Lower leg skin (tissue), 4 donors: ENCODE data around the gene PLXNA2. TPM values are rescaled to one million over a fixed set of nuclear protein-coding genes. Genes with fewer than 3 reads are reported as not detected.

ENCODE experiments used
- DNase-seq, 2 donors: peaks; one replicate each; pipeline ENCODE4 v3.0.0-alpha.2; 2019; ENCODE audit warnings: low spot score in 2 of 2
- H3K4me3 ChIP-seq: fragments of 200-600 bp; sonication (generic); 2 replicates; pipeline ENCODE4 v1.5.1; 2017; ENCODE audit warnings: mild to moderate bottlenecking, low read depth; ENCODE audit not compliant: poor library complexity, severe bottlenecking
- CTCF ChIP-seq, 3 donors: fragments of 450-650 bp; IDR thresholded peaks; one replicate each; pipeline ENCODE4 v1.5.1; 2016; ENCODE audit warnings: antibody characterized with exemption in 3 of 3, mild to moderate bottlenecking in 3 of 3, moderate library complexity in 2 of 3
- POLR2A ChIP-seq, 2 donors: fragments of 450-650 bp; IDR thresholded peaks; one replicate each; pipeline ENCODE4 v1.6.1; 2016 to 2017; ENCODE audit warnings: antibody characterized with exemption in 2 of 2, mild to moderate bottlenecking in 1 of 2, moderate library complexity in 1 of 2
- WGBS, 2 donors: methylation state at CpG; one replicate each; pipeline ENCODE4 v1.1.5; 2018; 5-methylcytosine and 5-hydroxymethylcytosine counted together
- intact Hi-C: fragments of 100-400 bp; cut with DNase I; formaldehyde crosslinking; loops from one replicate; pipeline ENCODE4 v1.15.0; 2023; ENCODE audit warnings: low total_unique reads
- total RNA-seq, 4 donors: library from RNA; depleted of rRNA; stranded (reverse); fragments of >200 nt; gene quantifications; one replicate each; pipeline ENCODE4 v1.1.0, GENCODE V29; 2016

PLXNA2 gene
- total RNA-seq, 4 donors from 2014 or later: 27.4 to 44.2 (median 36.9) TPM

GRCh38 chr1:208217781-208218180 is 26.4 kb downstream of the PLXNA2 start:
- WGBS, 2 donors: 86 to 91% methylated on average over 10 of the region's 10 CpGs
- DNase-seq: no peak

GRCh38 chr1:208216806-208217205 is 27.4 kb downstream of the PLXNA2 start:
- WGBS, 2 donors: 94 to 97% methylated on average over 15 to 16 of the region's 16 CpGs
- no peak for DNase-seq
- intact Hi-C loops: no loop called here
- TF ChIP-seq CTCF (IDR thresholded peaks at IDR 0.05) (no peak), POLR2A (IDR thresholded peaks at IDR 0.05) (no peak)
- no peak overlapping the region for H3K4me3 ChIP-seq

More at GRCh38 chr1:208217781-208218180, 26.4 kb downstream of the PLXNA2 start:
- intact Hi-C loops: no loop called here
- no peak overlapping the region for H3K4me3 ChIP-seq
- no peak for TF ChIP-seq CTCF (IDR thresholded peaks at IDR 0.05)
- no peak for TF ChIP-seq POLR2A (IDR thresholded peaks at IDR 0.05)

- no peak overlapping the region for H3K4me3 ChIP-seq
- TF ChIP-seq POLR2A (IDR thresholded peaks at IDR 0.05): no peak
- no peak for TF ChIP-seq CTCF (IDR thresholded peaks at IDR 0.05)
- WGBS, 2 donors: 89 to 96% methylated on average over 1 of the region's 1 CpG
- intact Hi-C loops: no loop called here
- DNase-seq: no peak
These were observed 28.1 kb downstream of the PLXNA2 start for GRCh38 chr1:208216062-208216461.

- DNase-seq: no peak
- no peak overlapping the region for H3K4me3 ChIP-seq
- intact Hi-C loops: no loop called here
- no peak for TF ChIP-seq POLR2A (IDR thresholded peaks at IDR 0.05)
- no peak for TF ChIP-seq CTCF (IDR thresholded peaks at IDR 0.05)
These were observed 28.8 kb downstream of the PLXNA2 start for GRCh38 chr1:208215393-208215792.

- no peak for DNase-seq
- intact Hi-C loops: no loop called here
- 61 to 71% methylated on average over 3 of the region's 3 CpGs for whole genome bisulfite sequencing, 2 donors
- TF ChIP-seq POLR2A (IDR thresholded peaks at IDR 0.05) (no peak), CTCF (IDR thresholded peaks at IDR 0.05) (no peak)
- H3K4me3 ChIP-seq: no peak overlapping the region
These were observed 30.4 kb downstream of the PLXNA2 start for GRCh38 chr1:208213786-208214185.

GRCh38 chr1:208212893-208213292 is 31.3 kb downstream of the PLXNA2 start:
- intact Hi-C loops: no loop called here
- WGBS, 2 donors: 84 to 100% methylated on average over 1 of the region's 1 CpG
- no peak for DNase-seq
- no peak overlapping the region for H3K4me3 ChIP-seq
- no peak for TF ChIP-seq CTCF (IDR thresholded peaks at IDR 0.05)
- no peak for TF ChIP-seq POLR2A (IDR thresholded peaks at IDR 0.05)
